Measurements from ENCODE around the gene USP28.

The USP28 gene

DNA sequence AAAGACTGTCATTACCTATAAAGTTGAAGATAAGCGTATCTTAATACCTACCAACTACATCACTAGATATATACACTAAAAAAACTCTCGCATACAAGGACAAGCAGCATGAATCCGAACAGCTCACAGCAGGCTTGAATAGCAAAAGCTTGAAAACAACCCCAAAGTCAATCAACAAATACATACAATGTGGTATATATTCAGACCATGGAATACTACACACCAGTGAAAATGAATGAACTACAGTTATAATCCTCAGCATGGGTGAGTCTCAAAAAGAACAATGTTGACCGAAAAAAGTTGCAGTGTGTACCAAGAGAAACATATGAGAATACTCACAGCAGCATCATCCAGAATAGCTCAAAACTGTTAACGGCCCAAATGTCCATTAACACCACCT is 25.2 kb downstream of the USP28 start:
- Histone ChIP-seq H3K4me3 (ENCODE audit: severe bottlenecking) (no peak overlapping the region), H3K4me1 (ENCODE audit: insufficient read depth, poor library complexity, severe bottlenecking) (peaks cover 2% of the 10 kb centered on the region), H3K9me3 (ENCODE audit: severe bottlenecking) (no peaks in the 10 kb centered on the region), H3K27me3 (ENCODE audit: insufficient read depth, poor library complexity, severe bottlenecking) (no peaks in the 10 kb centered on the region), H3K36me3 (ENCODE audit: low read depth) (peaks cover 36% of the 10 kb centered on the region), H3K27ac (ENCODE audit: poor library complexity, severe bottlenecking) (no peak overlapping the region)
- no peak for TF ChIP-seq CTCF (IDR thresholded peaks at IDR 0.05; ENCODE audit: poor library complexity, severe bottlenecking)
- DNase-seq (ENCODE audit: low spot score) (no peak), ATAC-seq (ENCODE audit: low read depth) (no peak)

DNA sequence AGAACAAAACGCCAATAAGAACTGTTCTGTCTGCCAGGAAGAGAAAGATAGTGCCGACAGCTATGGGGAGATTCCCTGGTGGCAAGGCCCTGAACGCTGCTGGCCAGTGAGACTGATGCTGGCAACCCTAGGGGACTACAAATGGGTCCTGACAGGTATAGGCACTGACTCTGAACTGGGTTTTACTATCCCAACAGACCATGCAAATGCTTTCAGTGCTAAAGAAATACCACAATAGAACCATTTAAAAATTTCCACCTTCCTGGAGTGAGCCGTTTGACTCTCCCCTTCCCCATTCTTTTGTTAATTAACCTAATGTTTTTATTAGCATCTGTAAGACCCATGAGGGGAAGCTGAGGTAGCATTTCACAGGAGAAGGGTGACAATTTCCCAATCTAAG is 25.7 kb downstream of the USP28 start:
- Histone ChIP-seq H3K27ac (ENCODE audit: poor library complexity, severe bottlenecking) (no peak overlapping the region), H3K4me3 (ENCODE audit: severe bottlenecking) (no peak overlapping the region), H3K36me3 (ENCODE audit: low read depth) (peaks cover 34% of the 10 kb centered on the region), H3K27me3 (ENCODE audit: insufficient read depth, poor library complexity, severe bottlenecking) (no peaks in the 10 kb centered on the region), H3K9me3 (ENCODE audit: severe bottlenecking) (no peaks in the 10 kb centered on the region), H3K4me1 (ENCODE audit: insufficient read depth, poor library complexity, severe bottlenecking) (no peaks in the 10 kb centered on the region)
- TF ChIP-seq CTCF (IDR thresholded peaks at IDR 0.05; ENCODE audit: poor library complexity, severe bottlenecking), result no peak
- ATAC-seq (ENCODE audit: low read depth) (no peak), DNase-seq (ENCODE audit: low spot score) (no peak)

DNA sequence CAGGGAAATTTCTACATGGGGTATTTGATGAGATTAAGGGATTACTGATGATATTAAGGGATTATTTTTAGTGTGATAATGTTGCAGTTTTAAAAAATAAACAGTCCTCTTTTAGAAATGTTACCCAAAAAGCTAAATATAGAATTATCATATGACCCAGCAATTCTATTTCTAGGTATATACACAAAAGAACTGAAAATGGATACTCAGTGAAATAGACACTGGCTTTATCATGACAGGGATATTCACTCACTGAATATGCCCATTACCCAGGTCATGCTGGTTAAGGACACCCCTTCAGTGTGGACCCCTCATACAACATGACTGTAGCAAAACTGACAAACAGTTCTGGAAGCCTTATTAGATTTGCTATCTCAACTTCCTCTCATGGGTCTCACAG is 27.8 kb downstream of the USP28 start:
- Histone ChIP-seq H3K27me3 (ENCODE audit: insufficient read depth, poor library complexity, severe bottlenecking) (no peaks in the 10 kb centered on the region), H3K4me3 (ENCODE audit: severe bottlenecking) (no peak overlapping the region), H3K9me3 (ENCODE audit: severe bottlenecking) (no peaks in the 10 kb centered on the region), H3K4me1 (ENCODE audit: insufficient read depth, poor library complexity, severe bottlenecking) (no peaks in the 10 kb centered on the region), H3K27ac (ENCODE audit: poor library complexity, severe bottlenecking) (no peak overlapping the region), H3K36me3 (ENCODE audit: low read depth) (peaks cover 27% of the 10 kb centered on the region)
- ATAC-seq (ENCODE audit: low read depth), result no peak
- DNase-seq (ENCODE audit: low spot score), result no peak
- no peak for TF ChIP-seq CTCF (IDR thresholded peaks at IDR 0.05; ENCODE audit: poor library complexity, severe bottlenecking)

DNA sequence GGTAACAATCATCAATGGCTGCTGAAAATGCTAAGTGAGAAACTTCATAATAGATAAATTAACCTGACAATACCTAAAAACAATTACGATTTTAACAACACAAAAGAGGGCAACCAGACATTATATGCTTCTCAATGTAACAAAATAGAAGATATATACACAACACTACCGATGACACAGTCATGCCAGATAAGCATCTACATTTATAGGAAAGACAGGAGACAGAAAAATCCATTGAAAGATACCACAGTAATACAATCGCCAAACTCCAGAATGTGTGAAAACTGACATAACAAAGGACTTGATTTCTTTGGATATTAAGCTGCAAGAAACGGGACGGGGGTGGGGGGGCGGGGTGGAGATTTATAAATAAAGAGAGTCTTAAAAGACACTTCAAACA is 28.3 kb downstream of the USP28 start:
- no peak for TF ChIP-seq CTCF (IDR thresholded peaks at IDR 0.05; ENCODE audit: poor library complexity, severe bottlenecking)
- Histone ChIP-seq H3K36me3 (ENCODE audit: low read depth) (peaks cover 23% of the 10 kb centered on the region), H3K27me3 (ENCODE audit: insufficient read depth, poor library complexity, severe bottlenecking) (no peaks in the 10 kb centered on the region), H3K4me3 (ENCODE audit: severe bottlenecking) (no peak overlapping the region), H3K27ac (ENCODE audit: poor library complexity, severe bottlenecking) (no peak overlapping the region), H3K9me3 (ENCODE audit: severe bottlenecking) (no peaks in the 10 kb centered on the region), H3K4me1 (ENCODE audit: insufficient read depth, poor library complexity, severe bottlenecking) (no peaks in the 10 kb centered on the region)
- ATAC-seq (ENCODE audit: low read depth) (no peak), DNase-seq (ENCODE audit: low spot score) (no peak)

- DNase-seq (ENCODE audit: low spot score), result no peak
- no peaks in the 10 kb centered on the region for H3K4me1 ChIP-seq (ENCODE audit: insufficient read depth, poor library complexity, severe bottlenecking)
- no peak for ATAC-seq (ENCODE audit: low read depth)
- no peak overlapping the region for H3K27ac ChIP-seq (ENCODE audit: poor library complexity, severe bottlenecking)
- H3K4me3 ChIP-seq (ENCODE audit: severe bottlenecking), result no peak overlapping the region
- peaks cover 26% of the 10 kb centered on the region for H3K36me3 ChIP-seq (ENCODE audit: low read depth)
- TF ChIP-seq CTCF (IDR thresholded peaks at IDR 0.05; ENCODE audit: poor library complexity, severe bottlenecking), result no peak
- H3K27me3 ChIP-seq (ENCODE audit: insufficient read depth, poor library complexity, severe bottlenecking), result no peaks in the 10 kb centered on the region
- H3K9me3 ChIP-seq (ENCODE audit: severe bottlenecking), result no peaks in the 10 kb centered on the region
Observed at GRCh38 chr11:113841691-113842090, 33.7 kb downstream of the USP28 start.
